K562 (cell line): ENCODE results near the gene SDF4. TPM values are rescaled to one million over a fixed set of nuclear protein-coding genes. Genes with fewer than 3 reads are reported as not detected.

Experiments used
- ATAC-seq: fragments of 200-7000 bp; cut with Tn5 transposase; 3 replicates; pipeline ENCODE4 v1.9.1; 2020; ENCODE audit warnings: moderate library complexity
- BruUV-seq: library from RNA; stranded (reverse); fragments of 400-500 nt; replicated peaks from 2 replicates; lab custom pipeline; 2021; lab: Mats Ljungman, UMichigan
- CTCF ChIA-PET: fragments of 300-600 bp; formaldehyde crosslinking; extraction: SDS; loops from one replicate; lab custom pipeline; 2021; ENCODE audit warnings: low intra/inter-chr PET ratio; lab: Yijun Ruan, JAX
- POLR2A ChIA-PET: fragments of 300-600, 350-650 bp; sonication (Branson Sonifier 250); formaldehyde crosslinking; extraction: SDS; loops from one replicate; lab custom pipeline; 2021; ENCODE audit warnings: antibody characterized with exemption, inconsistent platforms; lab: Yijun Ruan, JAX
- DNase-seq, 4 experiments: peaks; one replicate each; pipeline versions ENCODE4 v3.0.0 to v3.0.0-alpha.2; 2011 to 2018; ENCODE audit warnings: low spot score in 3 of 4, mixed read lengths in 3 of 4; ENCODE audit errors: extremely low read depth in 1 of 4
- FAIRE-seq: peaks from 2 replicates; lab custom pipeline; 2011; peaks lifted over from hg19 to GRCh38; lab: Jason Lieb, UNC
- H2AFZ ChIP-seq: 2 replicates; pipeline ENCODE4 v1.6.0; 2011; ENCODE audit warnings: low read depth, low read length, control low read depth, inconsistent platforms
- H3K27ac ChIP-seq: fragments of 200-600 bp; 3 replicates; pipeline ENCODE4 v1.8.0; 2011; ENCODE audit warnings: low read depth, mild to moderate bottlenecking, control low read depth, inconsistent platforms, low read length, moderate library complexity, mixed read lengths; ENCODE audit errors: extremely low read depth
- H3K27me3 ChIP-seq, 2 experiments: fragments of 300-600 bp in 1 of 2; 2 replicates in 1 of 2; 3 replicates in 1 of 2; pipeline versions ENCODE4 v1.6.0 to v1.8.0; 2011; ENCODE audit warnings: inconsistent platforms in 2 of 2, low read length in 2 of 2, mild to moderate bottlenecking in 1 of 2, mixed read lengths in 1 of 2, moderate library complexity in 1 of 2; ENCODE audit not compliant: control insufficient read depth in 2 of 2, insufficient read depth in 2 of 2
- H3K36me3 ChIP-seq: fragments of 300-600 bp; 3 replicates; pipeline ENCODE4 v1.8.0; 2011; ENCODE audit warnings: mild to moderate bottlenecking, low read length, inconsistent platforms; ENCODE audit not compliant: control insufficient read depth, insufficient read depth
- H3K4me1 ChIP-seq, 2 experiments: fragments of 200-600 bp in 1 of 2; replicated peaks in 1 of 2; 2 replicates in 1 of 2; 3 replicates in 1 of 2; pipeline versions ENCODE4 v1.5.1 to v1.8.0; 2011; ENCODE audit warnings: inconsistent platforms in 2 of 2, low read length in 2 of 2, mild to moderate bottlenecking in 1 of 2, mixed read lengths in 1 of 2, moderate library complexity in 1 of 2; ENCODE audit not compliant: control insufficient read depth in 2 of 2, insufficient read depth in 2 of 2
- H3K4me2 ChIP-seq: 2 replicates; pipeline ENCODE4 v1.6.1; 2011; ENCODE audit warnings: low read length, control low read depth, inconsistent platforms, mixed read lengths; ENCODE audit not compliant: insufficient read depth
- H3K4me3 ChIP-seq: fragments of 200-600 bp; sonication (generic), shearing (Covaris generic); 2 replicates; pipeline ENCODE4 v1.5.1; 2016; ENCODE audit warnings: control low read depth, inconsistent platforms
- H3K79me2 ChIP-seq: fragments of 200-600 bp; 3 replicates; pipeline ENCODE4 v1.8.0; 2011; ENCODE audit warnings: low read length, inconsistent platforms; ENCODE audit not compliant: control insufficient read depth, insufficient read depth
- H3K9ac ChIP-seq, 2 experiments: 2 replicates each; pipeline versions ENCODE4 v1.6.0 to v1.6.1; 2011; ENCODE audit warnings: low read depth in 2 of 2, low read length in 2 of 2, control low read depth in 1 of 2, inconsistent platforms in 1 of 2, mild to moderate bottlenecking in 1 of 2, mixed read lengths in 1 of 2; ENCODE audit not compliant: insufficient read depth in 1 of 2
- H3K9me1 ChIP-seq: one replicate; pipeline ENCODE4 v1.6.0; 2011; ENCODE audit warnings: inconsistent platforms, mild to moderate bottlenecking, low read length, moderate library complexity; ENCODE audit not compliant: control insufficient read depth, insufficient read depth
- H3K9me3 ChIP-seq: replicated peaks from 2 replicates; pipeline ENCODE4 v1.5.1; 2011; ENCODE audit warnings: low read depth, low read length, inconsistent platforms; ENCODE audit not compliant: control insufficient read depth, insufficient read depth
- H4K20me1 ChIP-seq: replicated peaks from 2 replicates; pipeline ENCODE4 v1.6.1; 2011; ENCODE audit warnings: low read length, inconsistent platforms, mixed read lengths; ENCODE audit not compliant: control insufficient read depth, insufficient read depth
- ASH1L ChIP-seq: fragments of 450-650 bp; IDR thresholded peaks from 2 replicates; pipeline ENCODE4 v1.6.1; 2018; ENCODE audit warnings: borderline replicate concordance, mild to moderate bottlenecking, low read depth; ENCODE audit not compliant: partially characterized antibody
- CREB3L1 ChIP-seq: fragments of 450-650 bp; IDR thresholded peaks from 2 replicates; pipeline ENCODE4 v1.6.1; 2014; ENCODE audit warnings: low read depth, mild to moderate bottlenecking, moderate library complexity, borderline replicate concordance
- CTCF ChIP-seq, 3 experiments: IDR thresholded peaks in 2 of 3; conservative IDR thresholded peaks in 1 of 3; 2 replicates each; pipeline ENCODE4 v1.5.1; 2011 to 2012; ENCODE audit warnings: low read length in 3 of 3, mild to moderate bottlenecking in 3 of 3, control low read depth in 2 of 3, improper control_type of control experiment in 1 of 3, inconsistent platforms in 1 of 3, low read depth in 1 of 3, mixed read lengths in 1 of 3, moderate library complexity in 1 of 3; ENCODE audit not compliant: insufficient read depth in 2 of 3
- EGR1 ChIP-seq: fragments of 450-650 bp; conservative IDR thresholded peaks from 2 replicates; pipeline ENCODE4 v1.6.1; 2017; ENCODE audit warnings: mild to moderate bottlenecking
- FIP1L1 ChIP-seq: fragments of 200-400 bp; formaldehyde crosslinking; IDR thresholded peaks from 2 replicates; pipeline ENCODE4 v1.6.1; 2018; ENCODE audit warnings: mild to moderate bottlenecking, low read depth, low read length; ENCODE audit not compliant: poor library complexity, severe bottlenecking
- PCBP1 ChIP-seq: fragments of 200-400 bp; formaldehyde crosslinking; IDR thresholded peaks from 2 replicates; pipeline ENCODE4 v1.6.1; 2018; ENCODE audit warnings: mild to moderate bottlenecking, low read depth, low read length; ENCODE audit not compliant: poor library complexity, severe bottlenecking
- POLR2G ChIP-seq: fragments of 200-400 bp; formaldehyde crosslinking; IDR thresholded peaks from 2 replicates; pipeline ENCODE4 v1.6.1; 2017; ENCODE audit warnings: low read depth, mild to moderate bottlenecking, antibody characterized with exemption, low read length, moderate library complexity
- RBM39 ChIP-seq: fragments of 200-400 bp; formaldehyde crosslinking; optimal IDR thresholded peaks from 2 replicates; pipeline ENCODE3; 2018; ENCODE audit warnings: low read depth, low read length
- SREBF1 ChIP-seq: fragments of 150-350 bp; IDR thresholded peaks from 2 replicates; pipeline ENCODE4 v1.6.1; 2014; ENCODE audit warnings: antibody characterized with exemption, low read depth, low read length, borderline replicate concordance
- YY1 ChIP-seq, 3 experiments: IDR thresholded peaks; 2 replicates each; pipeline ENCODE4 v1.6.1; 2011; ENCODE audit warnings: low read length in 2 of 3, mild to moderate bottlenecking in 2 of 3, moderate library complexity in 2 of 3, borderline replicate concordance in 1 of 3, control low read depth in 1 of 3, low read depth in 1 of 3; ENCODE audit not compliant: insufficient read depth in 3 of 3, insufficient replicate concordance in 2 of 3, control insufficient read depth in 1 of 3, insufficient read length in 1 of 3; ENCODE audit errors: extremely low read depth in 1 of 3
- ZBTB33 ChIP-seq: sonication (generic); formaldehyde crosslinking; IDR thresholded peaks from 2 replicates; pipeline ENCODE4 v1.8.1; 2023; ENCODE audit warnings: mild to moderate bottlenecking, missing genetic modification reagents
- ZBTB7A ChIP-seq: IDR thresholded peaks from 2 replicates; pipeline ENCODE4 v1.6.1; 2011; ENCODE audit warnings: low read depth, mild to moderate bottlenecking, low read length, moderate library complexity, borderline replicate concordance; ENCODE audit not compliant: control insufficient read depth
- ZNF23 ChIP-seq: fragments of 250-450 bp; sonication (Bioruptor Pico); IDR thresholded peaks from 2 replicates; pipeline ENCODE4 v1.4.0; 2020; ENCODE audit warnings: mild to moderate bottlenecking
- ZNF263 ChIP-seq: sonication (generic); formaldehyde crosslinking; IDR thresholded peaks from 2 replicates; pipeline ENCODE4 v1.8.0; 2022; ENCODE audit warnings: mild to moderate bottlenecking, missing genetic modification reagents, borderline replicate concordance
- WGBS: fragments of 100-300 bp; shearing (Covaris generic); methylation state at CpG from one replicate; pipeline ENCODE4 v1.1.6; 2016; ENCODE audit warnings: low coverage, mixed read lengths; ENCODE audit not compliant: insufficient coverage; ENCODE audit errors: missing lambda C conversion rate; 5-methylcytosine and 5-hydroxymethylcytosine counted together
- in situ Hi-C: fragments of 300-500 bp; cut with MboI; formaldehyde crosslinking; loops from 4 replicates; pipeline ENCODE4 v1.15.0; 2018; ENCODE audit warnings: inconsistent platforms, mixed read lengths
- intact Hi-C: fragments of 100-400 bp; cut with micrococcal nuclease; formaldehyde crosslinking; loops from 2 replicates; pipeline ENCODE4 v1.14.2; 2022
- polyA plus RNA-seq, 8 experiments: library from polyadenylated mRNA; depleted of rRNA in 4 of 8; stranded (reverse) in 5 of 8; unstranded in 3 of 8; fragments of >200 nt; fragmentation: Nextera tagmentation in 2 of 8; fragmentation: Illumina TruSeq in 1 of 8; extraction: Ambion mirVana in 2 of 8; extraction: Trizol in 1 of 8; gene quantifications; 2 replicates each; pipeline versions ENCODE4 v1.2.1 to v1.2.3, GENCODE V29; 2011 to 2014; ENCODE audit warnings: inconsistent platforms in 1 of 8, missing spikeins in 1 of 8
- total RNA-seq, 7 experiments: library from RNA; depleted of rRNA in 6 of 7; stranded (reverse); fragments of >200 nt in 6 of 7; fragmentation: Illumina TruSeq in 2 of 7; extraction: Trizol in 2 of 7; gene quantifications; 2 replicates each; pipeline versions ENCODE4 v1.2.1 to v1.2.3, GENCODE V29; 2011 to 2021; ENCODE audit warnings: low replicate concordance in 1 of 7

The SDF4 gene
- total and polyA plus RNA-seq, 9 of the 15 experiments (the other 6 are each of a cell fraction or from before 2014, with no cell fraction given), result 0.35 to 160 (median 65.2) TPM

GRCh38 chr1:1244192-1244811 lies 12.5 kb upstream of the SDF4 start:
- H3K4me2 ChIP-seq, result no peak overlapping the region
- no peaks in the 10 kb centered on the region for H3K9me1 ChIP-seq
- CTCF ChIA-PET, result no interaction called here
- no peaks in the 10 kb centered on the region for H3K36me3 ChIP-seq
- H4K20me1 ChIP-seq, result no peaks in the 10 kb centered on the region
- POLR2A ChIA-PET, result interaction anchor here (0.7 to 1.6 kb wide), 3 partner anchors 11 to 14 kb away, joined by 3 to 4 read pairs (median 3); no protein-coding TSS in a partner anchor
- no peaks in the 10 kb centered on the region for H3K27me3 ChIP-seq
- TF ChIP-seq ZNF23 (CRISPR knock-in tag), result no peak
- TF ChIP-seq POLR2G, result 0 out of 2 replicates have a peak, but pooled peaks have one; percentile 25
- peak; percentile 97 for TF ChIP-seq PCBP1
- no peak for TF ChIP-seq ASH1L
- TF ChIP-seq ZNF263 (CRISPR knock-in tag), result peak; percentile 97
- TF ChIP-seq ZBTB33 (CRISPR knock-in tag), result peak; percentile 97
- no peak for TF ChIP-seq SREBF1
- TF ChIP-seq CREB3L1, result no peak
- TF ChIP-seq RBM39, result no peak
- no peak for TF ChIP-seq FIP1L1
- TF ChIP-seq CTCF (IDR thresholded peaks at IDR 0.05 in 2 of 3, conservative IDR thresholded peaks at IDR 0.05 in 1 of 3; ENCODE audit: insufficient read depth in 2 of 3, low read depth in 1 of 3, low read length in 3 of 3), result 0 out of 6 replicates have a peak, but pooled peaks of 2 of the 3 experiments have one; percentile 11 to 18
- TF ChIP-seq EGR1, result 0 out of 2 replicates have a peak, but pooled peaks have one; percentile 13
- peak; percentile 50; the same call in 1 of the 2 replicates for TF ChIP-seq ZBTB7A
- peak in 1 of 3 experiments; percentile 58 for TF ChIP-seq YY1 (IDR thresholded peaks at IDR 0.05; ENCODE audit: borderline replicate concordance in 1 of 3, control insufficient read depth in 1 of 3, extremely low read depth in 1 of 3, insufficient read depth in 3 of 3, insufficient read length in 1 of 3, insufficient replicate concordance in 2 of 3, low read depth in 1 of 3, low read length in 2 of 3)
- TF ChIP-seq, all 486 proteins: peak for 8
- H3K27ac ChIP-seq, result no peak overlapping the region
- 48% methylated on average over 25 of the region's 30 CpGs for WGBS
- H3K9ac ChIP-seq, result no peak overlapping the region; a peak in 1 of 4 replicates
- ATAC-seq, result peak; percentile 62
- no peaks in the 10 kb centered on the region for H3K9me3 ChIP-seq
- intact Hi-C loops (no loop called here), in situ Hi-C loops (no loop called here)
- H3K79me2 ChIP-seq, result no peaks in the 10 kb centered on the region
- H3K4me3 ChIP-seq, result no peak overlapping the region
- no peak overlapping the region for H2AFZ ChIP-seq
- peaks cover 0 to 80% of the 10 kb centered on the region in 2 experiments; a peak in 3 of 5 replicates for H3K4me1 ChIP-seq
- DNase-seq, result peak in 1 of 4 experiments; percentile 49
- BruUV-seq, result no TSS peak
- FAIRE-seq, result no peak
